ELF-1 (cell line): ENCODE data around the gene MFSD6.
"Not testable (repeated sequence)": the region's sequence is repeated elsewhere in the genome, so short reads cannot be mapped to it uniquely, and the experiment has no call there.

Experiments used
- DNase-seq: peaks from one replicate; pipeline ENCODE4 v3.0.0-alpha.2; 2016; ENCODE audit warnings: low read depth, low spot score

MFSD6 gene

GRCh38 chr2:190405070-190405469 lies 3.1 kb upstream of the MFSD6 start:
- DNase-seq: no peak

GRCh38 chr2:190405995-190406394 lies 2.2 kb upstream of the MFSD6 start:
- DNase-seq: no peak

- no peak for DNase-seq
Measured at GRCh38 chr2:190406805-190407204, 1.4 kb upstream of the MFSD6 start.

- DNase-seq: no peak
Measured at GRCh38 chr2:190407246-190407661, 901 bp upstream of the MFSD6 start.

GRCh38 chr2:190408538-190409271 lies 550 bp downstream of the MFSD6 start:
- peak; percentile 14 for DNase-seq

GRCh38 chr2:190409616-190410015 lies 1.5 kb downstream of the MFSD6 start:
- no peak for DNase-seq

- no peak for DNase-seq
Measured at GRCh38 chr2:190410166-190410565, 2.0 kb downstream of the MFSD6 start.

GRCh38 chr2:190412966-190413365 lies 4.8 kb downstream of the MFSD6 start:
- no peak for DNase-seq

GRCh38 chr2:190413421-190413820 lies 5.3 kb downstream of the MFSD6 start:
- no peak for DNase-seq

- no peak for DNase-seq
Measured at GRCh38 chr2:190415251-190415650, 7.1 kb downstream of the MFSD6 start.

GRCh38 chr2:190415794-190416775 lies 7.9 kb downstream of the MFSD6 start:
- no peak for DNase-seq

GRCh38 chr2:190417045-190417842 lies 9.1 kb downstream of the MFSD6 start:
- no peak for DNase-seq

GRCh38 chr2:190418727-190419126 lies 10.6 kb downstream of the MFSD6 start:
- peak; percentile 68 for DNase-seq

- no peak for DNase-seq
Measured at GRCh38 chr2:190420801-190421200, 12.6 kb downstream of the MFSD6 start.

GRCh38 chr2:190425221-190425866 lies 17.2 kb downstream of the MFSD6 start:
- DNase-seq: no peak

GRCh38 chr2:190425883-190426658 lies 17.9 kb downstream of the MFSD6 start:
- DNase-seq: no peak

GRCh38 chr2:190430866-190431265 lies 22.7 kb downstream of the MFSD6 start:
- DNase-seq: not testable (repeated sequence)

- no peak for DNase-seq
Measured at GRCh38 chr2:190431907-190432306, 23.8 kb downstream of the MFSD6 start.

GRCh38 chr2:190432567-190433231 lies 24.5 kb downstream of the MFSD6 start:
- no peak for DNase-seq
